NCI-H510A (cell line): ENCODE results near the gene LSP1.

Experiments used
- DNase-seq: peaks from one replicate; lab custom pipeline; 2025; lab: John Stamatoyannopoulos, UW

Gene LSP1

GRCh38 chr11:1890856-1891830, 38.3 kb downstream of the LSP1 start:
- DNase-seq = no peak

GRCh38 chr11:1891831-1892115, 38.9 kb downstream of the LSP1 start, which contains the start of gene PRR33:
TSS of gene PRR33 (minus strand) at chr11:1891895. CDS start at chr11:1890584, 1,311 bp downstream.
- DNase-seq = no peak

GRCh38 chr11:1892116-1892515, 39.2 kb downstream of the LSP1 start:
- no peak for DNase-seq

GRCh38 chr11:1892558-1892957, 39.7 kb downstream of the LSP1 start:
- DNase-seq = no peak

GRCh38 chr11:1893581-1894359, 40.9 kb downstream of the LSP1 start:
- no peak for DNase-seq

GRCh38 chr11:1894759-1895158, 41.9 kb downstream of the LSP1 start:
- no peak for DNase-seq

GRCh38 chr11:1896468-1896867, 43.6 kb downstream of the LSP1 start:
- DNase-seq = no peak

- DNase-seq = no peak
Observed at GRCh38 chr11:1896923-1897322, 44.0 kb downstream of the LSP1 start.

- DNase-seq = no peak
Observed at GRCh38 chr11:1899090-1899489, 46.2 kb downstream of the LSP1 start.

- no peak for DNase-seq
Observed at GRCh38 chr11:1899686-1900085, 46.8 kb downstream of the LSP1 start.

- DNase-seq = no peak
Observed at GRCh38 chr11:1906181-1906580, 53.3 kb downstream of the LSP1 start.

GRCh38 chr11:1906611-1907423, 53.9 kb downstream of the LSP1 start:
- no peak for DNase-seq

- DNase-seq = no peak
Observed at GRCh38 chr11:1908618-1909017, 55.7 kb downstream of the LSP1 start.

GRCh38 chr11:1909524-1909923, 56.6 kb downstream of the LSP1 start:
- DNase-seq = no peak

GRCh38 chr11:1912289-1912878, 59.5 kb downstream of the LSP1 start:
- DNase-seq = no peak

- no peak for DNase-seq
Observed at GRCh38 chr11:1913271-1914060, 60.6 kb downstream of the LSP1 start.

GRCh38 chr11:1915795-1916131, 62.9 kb downstream of the LSP1 start:
- no peak for DNase-seq

- no peak for DNase-seq
Observed at GRCh38 chr11:1916132-1916985, 63.5 kb downstream of the LSP1 start.

- no peak for DNase-seq
Observed at GRCh38 chr11:1916986-1917522, 64.2 kb downstream of the LSP1 start.
